Stimulated activated CD8-positive, alpha-beta memory T cell treated with anti-CD3 and anti-CD28 coated beads, Interleukin-12 subunit alpha, Interleukin-12 subunit beta, amount 100 ng/mL, for 24 hours (primary cell): ENCODE data around the gene TRIM3.
"Not testable (repeated sequence)": the region's sequence is repeated elsewhere in the genome, so short reads cannot be mapped to it uniquely, and the experiment has no call there.

Source experiments
- DNase-seq: peaks from one replicate; pipeline ENCODE4 v3.0.0-alpha.2; 2020; ENCODE audit errors: extremely low read depth

Gene TRIM3

DNA sequence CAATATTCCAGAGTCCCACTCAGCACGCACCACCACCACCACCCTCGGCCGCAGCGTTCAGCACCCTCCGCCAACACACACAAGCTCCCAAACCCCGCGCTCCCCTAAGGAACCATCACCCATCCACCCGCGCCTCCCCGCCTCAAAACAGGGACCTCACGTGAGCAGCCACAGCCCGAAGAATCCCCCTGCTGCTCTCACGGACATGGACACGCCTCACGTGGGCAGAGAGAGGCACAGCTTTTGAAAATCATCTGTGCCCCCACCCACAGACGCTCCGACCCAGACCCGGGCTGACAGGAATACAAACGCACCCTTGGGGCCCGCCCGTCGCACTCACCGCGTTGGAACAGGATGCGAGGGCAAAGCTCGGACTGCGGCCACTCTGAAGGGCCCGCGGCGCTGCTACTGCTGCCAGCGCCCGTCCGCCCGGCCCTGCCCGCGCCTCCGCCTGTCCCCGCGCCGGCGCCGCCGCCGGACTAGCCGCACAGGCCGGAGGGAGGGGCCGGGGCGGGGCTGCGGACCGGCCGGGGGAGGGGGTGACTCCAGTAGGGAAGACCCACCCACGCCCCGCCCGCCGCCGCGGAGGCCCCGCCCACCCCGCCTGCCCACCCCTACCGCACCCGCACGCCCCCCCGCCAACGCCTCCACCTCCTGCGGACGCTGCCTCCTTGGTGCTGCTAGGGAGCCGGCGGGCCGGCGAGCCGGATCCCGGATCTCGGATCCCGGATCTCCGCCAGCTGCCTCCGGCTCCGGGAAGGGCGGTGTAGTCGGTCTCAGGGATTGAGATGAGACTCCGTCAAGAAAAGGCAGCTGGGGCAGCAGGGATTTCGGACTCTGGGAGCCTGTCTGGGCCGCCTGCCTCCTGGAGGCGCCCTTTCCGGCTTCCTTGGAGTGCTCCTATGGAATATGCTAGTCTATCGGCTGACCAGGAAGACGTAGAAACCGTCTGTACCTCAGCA lies at the start of gene TRIM3:
Gene TRIM3, minus strand, starts transcription at position 491 of the 962 bp plus-strand sequence. CDS start 8,246 bp downstream, outside the sequence.
- DNase-seq: peak; percentile 43

DNA sequence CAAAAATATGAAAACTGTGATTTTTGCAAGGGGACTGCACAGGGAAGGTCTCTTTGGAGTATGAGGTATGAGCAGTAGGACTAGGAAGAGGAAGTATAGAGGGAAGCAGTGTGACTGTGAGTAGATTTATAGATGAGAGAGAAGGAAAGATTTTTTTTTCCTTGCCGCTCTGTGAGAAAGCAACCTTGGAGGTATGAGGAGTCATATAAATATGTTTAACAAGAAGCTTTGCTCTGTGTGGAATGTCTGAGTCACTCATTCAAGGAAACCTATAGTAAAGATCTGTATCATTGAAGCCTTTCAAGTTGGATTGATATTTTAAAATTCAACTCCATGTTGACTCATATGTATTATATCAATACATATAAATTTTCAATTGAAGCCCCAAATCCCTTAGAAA lies 49.5 kb upstream of the TRIM3 start:
- DNase-seq: no peak

DNA sequence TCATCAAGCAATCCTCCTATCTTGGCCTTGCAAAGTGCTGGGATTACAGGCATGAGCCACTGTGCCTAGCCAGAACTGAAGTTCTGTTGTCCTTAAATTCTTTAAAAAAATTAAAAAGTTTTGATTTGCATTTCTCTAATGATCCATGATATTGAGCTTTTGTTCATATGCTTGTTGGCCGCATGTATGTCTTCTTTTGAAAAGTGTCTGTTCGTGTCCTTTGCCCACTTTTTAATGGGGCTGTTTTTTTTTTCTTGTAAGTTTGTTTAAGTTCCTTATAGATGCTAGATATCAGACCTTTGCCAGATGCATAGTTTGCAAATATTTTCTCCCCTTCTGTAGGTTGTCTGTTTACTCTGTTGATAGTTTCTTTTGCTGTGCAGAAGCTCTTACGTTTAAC lies 48.2 kb upstream of the TRIM3 start:
- DNase-seq: not testable (repeated sequence)

DNA sequence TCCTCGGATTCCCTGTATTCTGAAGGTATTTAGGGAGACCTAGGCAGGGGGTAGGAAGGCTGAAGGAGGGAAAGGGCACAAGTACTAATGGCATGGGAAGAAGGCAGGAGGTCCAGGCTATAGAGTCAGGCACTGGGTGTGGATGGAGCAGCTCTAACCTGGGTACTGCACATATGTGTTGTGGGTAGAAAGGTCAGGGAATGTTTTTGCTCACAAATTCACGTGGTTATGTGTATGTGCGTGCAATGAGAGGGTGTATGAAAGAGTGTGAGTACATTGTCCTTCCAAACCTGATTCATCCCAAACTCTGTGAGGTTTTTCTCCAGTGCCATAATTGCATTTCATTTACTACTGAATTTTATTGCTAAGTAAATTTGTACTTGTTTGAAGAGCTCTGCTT lies 46.5 kb upstream of the TRIM3 start:
- no peak for DNase-seq

DNA sequence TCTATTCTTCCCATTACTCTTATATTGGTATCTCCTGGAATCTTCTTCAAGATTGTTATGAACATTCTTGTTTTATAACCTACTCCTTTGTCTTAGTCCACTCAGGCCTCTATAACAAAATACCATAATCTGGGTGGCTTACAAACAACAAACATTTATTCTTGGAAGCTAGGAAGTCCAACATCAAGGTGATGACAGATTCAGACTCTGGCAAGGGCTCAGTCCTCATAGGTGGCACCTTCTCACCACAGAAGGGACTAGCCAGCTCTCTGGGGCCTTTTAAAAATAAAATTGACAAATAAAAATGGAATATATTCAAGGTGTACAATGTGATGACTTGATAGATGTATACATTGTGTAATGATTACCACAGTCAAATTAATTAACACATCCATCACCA lies 43.1 kb upstream of the TRIM3 start:
- DNase-seq: no peak

DNA sequence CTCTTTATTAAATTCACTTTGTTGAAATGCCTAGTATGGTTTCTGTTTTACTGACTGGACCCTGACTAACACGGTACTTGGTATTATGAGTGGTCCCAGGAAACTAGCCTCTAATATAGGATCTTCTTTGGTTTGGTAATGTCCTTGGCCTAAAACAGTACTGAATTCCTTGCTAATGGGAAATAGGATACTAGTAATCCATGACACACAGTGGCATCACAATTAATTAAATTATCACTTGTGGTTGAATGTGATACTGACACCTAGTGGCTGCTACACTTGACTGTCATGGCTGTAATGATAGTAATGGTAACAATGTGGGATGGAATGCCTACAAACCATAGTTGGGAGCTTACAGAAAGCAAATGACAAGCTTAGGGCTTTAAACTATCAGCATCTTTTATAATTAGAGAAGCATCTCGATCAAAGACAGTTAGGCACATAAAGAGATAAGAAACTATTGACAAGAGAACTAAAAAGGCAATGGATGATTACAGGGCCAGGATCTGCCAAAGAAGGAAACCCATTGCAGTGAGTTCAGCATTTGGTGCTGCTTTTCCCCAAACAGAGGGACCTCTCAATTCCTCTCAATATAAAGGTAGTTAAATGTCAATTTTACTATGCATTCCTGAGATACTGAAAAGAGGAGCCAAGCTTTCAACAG lies 32.0 kb upstream of the TRIM3 start:
- DNase-seq: no peak

DNA sequence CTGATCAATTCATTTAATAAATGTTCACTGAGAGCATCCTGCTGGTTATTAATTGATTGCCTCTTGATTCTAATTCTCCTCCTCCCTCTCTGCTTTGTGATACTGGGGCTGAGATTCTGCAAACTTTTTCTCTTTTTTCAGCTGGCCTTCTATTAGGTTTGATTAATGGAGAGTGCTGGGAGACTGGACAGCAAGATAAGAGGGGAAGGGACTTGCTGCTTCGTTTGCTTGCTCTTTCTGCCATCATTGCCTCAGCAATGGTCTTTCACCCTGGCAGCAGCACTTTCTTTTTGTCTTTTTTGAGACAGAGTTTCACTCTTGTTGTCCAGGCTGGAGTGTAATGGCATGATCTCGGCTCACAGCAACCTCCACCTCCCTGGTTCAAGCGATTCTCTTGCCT lies 30.4 kb upstream of the TRIM3 start:
- DNase-seq: no peak

DNA sequence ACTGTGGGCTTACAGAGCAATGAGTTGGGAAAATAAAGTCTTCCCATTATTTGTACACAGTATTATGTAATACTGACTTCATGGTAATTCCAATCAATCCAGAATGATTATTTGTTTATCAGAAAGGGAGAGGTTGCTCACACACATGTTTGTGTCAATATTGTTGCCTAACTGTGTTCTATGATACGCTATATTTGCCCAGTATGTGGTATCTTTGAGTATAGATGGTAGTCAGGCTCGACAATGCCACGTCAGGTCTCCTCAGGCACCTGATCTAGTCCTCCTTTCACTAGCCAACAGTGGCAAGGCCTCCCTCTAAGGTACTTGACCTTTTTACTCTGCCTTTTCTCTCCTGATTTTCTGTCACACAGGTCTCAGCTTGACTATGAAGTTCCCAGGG lies 28.6 kb upstream of the TRIM3 start:
- no peak for DNase-seq

DNA sequence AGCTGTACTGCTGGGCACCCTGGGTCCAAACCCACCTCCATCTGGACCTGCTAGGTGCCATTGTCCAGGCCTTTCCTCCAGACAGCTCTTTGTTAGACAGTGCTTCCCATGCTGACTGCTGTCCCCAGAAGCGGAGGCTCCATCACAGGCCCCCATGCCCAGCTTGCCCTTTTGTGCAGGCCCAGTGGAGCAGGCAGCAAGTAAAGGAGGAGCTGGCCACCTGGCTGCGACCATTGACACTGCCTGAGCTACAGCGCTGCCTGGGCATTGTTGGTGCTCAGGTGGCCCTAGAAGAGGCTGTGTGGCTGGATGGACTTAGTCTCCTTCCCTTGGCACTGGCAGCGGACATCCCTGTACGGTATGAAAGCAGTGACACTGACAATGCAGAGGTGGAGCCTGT lies 24.8 kb upstream of the TRIM3 start:
- no peak for DNase-seq

DNA sequence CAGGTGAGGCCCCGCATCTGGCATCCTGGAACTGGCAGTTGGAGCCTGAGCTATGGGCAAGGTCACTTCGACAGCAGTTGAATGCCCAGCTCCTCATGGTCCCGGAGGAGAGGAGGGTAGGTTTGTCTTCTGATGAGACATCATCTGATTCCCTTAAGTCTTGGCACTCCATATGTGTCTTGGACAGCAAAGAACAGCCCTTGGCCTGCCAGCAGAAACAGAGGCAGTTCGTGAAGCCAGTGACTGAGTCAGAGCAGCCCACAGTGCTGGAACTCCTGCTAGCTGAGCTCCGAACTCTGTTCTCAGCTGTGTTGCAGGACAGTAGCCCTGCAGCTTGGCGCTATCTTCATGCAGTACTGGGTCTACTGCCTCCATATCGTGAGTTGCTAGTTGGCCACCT lies 24.4 kb upstream of the TRIM3 start:
- DNase-seq: no peak

DNA sequence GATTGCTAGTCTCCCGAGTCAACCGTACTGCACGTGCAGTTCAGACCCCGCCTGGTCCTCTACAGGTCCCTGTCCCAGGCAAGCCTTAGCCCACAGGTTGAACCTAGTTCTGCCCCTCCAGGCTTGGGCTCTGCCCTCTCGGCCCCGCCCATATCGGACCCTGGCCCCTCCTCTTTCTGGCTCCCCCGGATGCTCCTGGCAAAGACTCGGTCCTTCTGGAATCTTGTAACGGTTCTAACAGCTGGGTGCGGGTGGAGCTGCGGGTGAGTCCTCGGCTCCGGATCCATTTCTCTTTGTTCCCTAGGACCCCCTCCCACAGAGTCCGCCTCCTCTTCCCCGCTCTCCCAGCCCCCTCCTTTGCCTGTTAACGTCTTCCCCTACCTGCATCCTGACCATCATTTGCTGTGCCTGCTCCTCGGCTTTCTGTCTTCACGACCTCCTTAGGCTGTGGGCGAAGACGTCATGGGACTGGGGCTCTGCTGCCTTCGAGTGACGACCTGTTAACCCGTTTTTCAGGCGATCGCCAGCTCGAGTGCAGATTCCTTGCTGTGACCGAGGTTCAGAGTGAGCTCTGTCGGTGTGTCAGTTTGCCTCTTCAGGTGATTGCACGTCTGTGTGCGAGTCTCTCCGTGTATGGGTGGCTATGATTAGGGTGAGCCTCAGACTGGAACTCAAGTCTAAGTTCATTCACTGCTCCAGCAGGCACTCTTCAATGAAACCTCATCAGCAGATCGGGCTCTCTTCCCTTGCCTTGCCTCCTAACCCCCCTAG lies 23.5 kb upstream of the TRIM3 start, which contains the start of gene DNHD1:
Gene DNHD1, plus strand, starts transcription at position 212 of the 771 bp plus-strand sequence. CDS start 936 bp downstream, outside the sequence.
- DNase-seq: no peak

DNA sequence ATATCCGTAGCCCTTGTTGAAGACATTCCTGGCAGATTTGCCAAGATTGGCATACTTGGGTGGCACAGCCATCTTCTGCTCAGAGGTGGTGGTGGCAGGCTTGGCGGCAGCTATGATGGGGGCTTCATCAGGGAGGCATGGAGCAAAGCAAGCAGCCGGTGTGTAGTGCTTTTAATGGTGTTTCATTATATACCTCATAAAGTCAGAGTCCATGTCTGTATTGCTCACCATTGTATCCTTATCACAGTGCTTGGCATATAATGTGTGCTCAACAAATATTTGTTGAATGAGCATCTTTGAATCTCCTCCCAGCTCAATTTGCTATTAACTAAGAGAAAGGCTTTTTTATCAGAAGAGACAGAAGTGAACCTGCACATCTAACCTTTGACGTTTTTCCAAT lies 15.6 kb upstream of the TRIM3 start:
- DNase-seq: no peak

DNA sequence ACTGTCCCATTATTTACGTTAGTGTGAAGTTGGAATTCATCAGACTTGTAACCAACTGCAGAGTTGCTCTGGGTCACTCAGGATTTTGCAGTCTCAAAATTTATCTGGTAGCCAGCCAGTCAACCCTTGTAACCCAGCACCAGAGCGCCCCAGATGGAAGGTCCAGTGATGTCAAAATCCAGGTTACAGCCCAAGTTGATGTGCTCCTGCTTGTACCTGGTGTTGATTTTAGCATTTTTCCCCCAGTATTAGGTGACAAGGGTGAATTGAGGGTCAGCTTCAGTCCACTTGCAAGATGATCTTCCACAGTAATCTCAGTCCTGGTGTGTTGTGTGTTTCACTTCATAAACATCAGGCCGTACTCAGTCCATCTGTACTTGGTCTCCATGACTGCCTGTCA lies 15.1 kb upstream of the TRIM3 start:
- no peak for DNase-seq

DNA sequence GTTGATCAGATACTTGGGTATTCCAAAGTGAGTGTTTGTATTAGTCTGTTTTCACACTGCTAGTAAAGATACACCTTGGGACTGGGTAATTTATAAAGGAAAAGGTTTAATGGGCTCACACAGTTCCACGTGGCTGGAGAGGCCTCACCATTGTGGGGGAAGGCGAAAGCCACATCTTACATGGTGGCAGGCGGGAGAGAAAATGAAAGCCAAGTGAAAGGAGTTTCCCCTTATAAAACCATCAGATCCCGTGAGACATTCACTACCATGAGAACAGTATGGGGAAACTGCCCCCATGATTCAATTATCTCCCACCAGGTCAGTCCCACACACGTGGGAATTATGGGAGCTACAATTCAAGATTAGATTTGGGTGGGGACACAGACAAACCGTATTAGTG lies 14.6 kb upstream of the TRIM3 start:
- no peak for DNase-seq

DNA sequence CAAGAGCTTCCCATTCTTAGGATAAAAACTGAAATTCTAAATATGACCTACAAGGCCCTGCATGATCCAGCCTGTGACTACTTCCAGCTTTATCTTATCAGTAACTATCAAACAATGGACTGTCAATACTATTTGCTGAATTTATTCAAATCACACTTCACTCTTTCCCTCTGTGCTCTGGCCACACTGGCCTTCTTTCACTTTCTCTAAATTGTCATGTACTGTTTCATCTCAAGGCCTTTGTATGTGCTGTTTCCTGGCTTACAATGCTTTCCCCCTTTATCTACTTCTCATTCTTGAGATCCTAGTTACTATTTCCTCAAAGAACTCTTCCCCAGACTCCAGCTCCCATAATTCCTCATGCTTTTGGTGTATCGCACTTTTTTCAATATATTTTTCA lies 13.2 kb upstream of the TRIM3 start:
- DNase-seq: no peak

DNA sequence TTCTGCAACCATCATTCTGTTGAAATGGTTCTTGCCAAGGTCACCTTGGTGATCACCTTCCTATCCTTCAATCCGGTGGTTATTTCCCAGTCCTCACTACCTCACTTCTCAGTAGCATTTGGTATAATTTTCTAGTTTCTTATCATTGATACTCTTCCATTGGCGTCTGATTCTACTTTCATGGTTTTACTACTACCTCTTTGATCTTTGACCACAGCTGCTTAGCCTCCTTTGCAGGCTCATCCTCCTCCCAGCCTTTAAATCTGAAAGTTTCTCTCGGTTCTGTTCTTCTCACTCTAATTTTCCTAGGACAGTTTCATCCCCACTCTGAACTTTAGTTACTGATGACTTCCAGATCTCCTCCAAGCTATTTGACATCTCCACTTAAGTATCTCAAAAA lies 12.5 kb upstream of the TRIM3 start:
- DNase-seq: no peak

DNA sequence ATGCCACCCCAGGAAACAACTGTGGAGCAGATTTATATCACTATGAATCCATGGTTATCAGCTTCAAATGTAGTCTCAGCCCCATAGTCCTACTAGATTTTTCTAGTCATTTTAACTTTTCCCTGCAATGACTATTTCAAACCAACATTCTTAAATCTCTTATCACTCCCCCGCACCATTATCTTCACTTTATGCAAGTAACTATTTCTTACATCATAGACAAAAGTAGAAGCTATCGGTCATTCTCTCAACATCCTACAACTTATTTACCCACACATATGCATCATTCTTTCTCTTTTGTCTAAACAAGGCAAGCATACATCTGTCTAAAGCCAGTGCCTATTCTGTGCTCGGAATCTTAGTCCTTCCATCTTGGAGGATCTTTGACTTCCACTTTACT lies 11.9 kb upstream of the TRIM3 start:
- no peak for DNase-seq

DNA sequence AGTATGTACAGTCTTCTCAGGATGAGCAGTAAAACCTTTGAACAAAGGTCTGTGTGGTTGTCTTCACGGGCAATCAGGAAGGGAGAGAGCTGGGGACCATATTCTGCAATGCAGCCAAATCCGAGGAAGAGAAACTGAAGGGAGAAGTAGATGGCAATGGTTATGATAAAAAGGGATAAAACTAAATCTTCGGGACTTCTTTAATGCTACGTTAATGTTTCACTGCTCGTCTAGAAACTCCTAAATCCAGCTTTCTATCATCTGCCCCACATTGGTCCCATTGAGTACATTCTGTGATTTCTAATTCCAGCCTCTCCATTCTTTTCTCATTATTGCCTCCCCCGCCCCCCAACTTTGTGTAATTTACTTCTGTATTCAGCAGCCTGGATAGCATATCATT lies 9.3 kb upstream of the TRIM3 start:
- DNase-seq: no peak

DNA sequence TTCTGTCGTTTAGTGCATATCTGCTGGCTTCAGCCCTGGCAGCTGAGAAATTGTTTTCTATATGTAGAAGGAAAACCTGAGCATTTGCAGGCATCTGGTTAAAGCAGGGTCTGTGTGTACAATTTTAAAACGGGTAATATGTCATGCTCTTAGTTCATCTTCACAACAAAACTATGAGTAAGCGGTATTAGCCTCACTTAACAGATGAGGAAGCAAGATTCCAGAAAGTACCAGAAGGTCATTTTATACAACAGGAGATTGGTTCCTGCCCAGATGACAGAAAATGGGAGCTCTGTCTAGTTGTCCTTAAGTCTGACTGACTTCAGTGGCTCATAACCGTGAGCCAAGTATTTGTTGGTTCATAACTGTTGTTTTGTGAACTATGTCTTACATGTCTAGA lies 8.7 kb upstream of the TRIM3 start:
- no peak for DNase-seq

DNA sequence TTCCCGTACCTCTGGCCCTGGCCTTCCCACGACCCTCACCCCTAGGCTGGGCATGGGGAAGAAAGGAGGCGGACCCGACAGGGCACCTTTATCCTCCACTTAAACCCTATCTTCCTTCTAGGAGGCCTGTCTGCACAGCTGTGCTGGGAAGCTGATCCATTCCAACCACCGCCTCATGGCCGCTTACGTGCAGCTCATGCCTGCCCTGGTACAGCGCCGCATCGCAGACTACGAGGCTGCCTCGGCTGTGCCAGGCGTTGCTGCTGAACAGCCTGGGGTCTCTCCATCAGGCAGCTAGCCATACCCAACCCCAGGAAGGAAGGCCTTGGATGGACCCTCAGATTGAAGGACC lies 8.2 kb upstream of the TRIM3 start:
- no peak for DNase-seq

DNA sequence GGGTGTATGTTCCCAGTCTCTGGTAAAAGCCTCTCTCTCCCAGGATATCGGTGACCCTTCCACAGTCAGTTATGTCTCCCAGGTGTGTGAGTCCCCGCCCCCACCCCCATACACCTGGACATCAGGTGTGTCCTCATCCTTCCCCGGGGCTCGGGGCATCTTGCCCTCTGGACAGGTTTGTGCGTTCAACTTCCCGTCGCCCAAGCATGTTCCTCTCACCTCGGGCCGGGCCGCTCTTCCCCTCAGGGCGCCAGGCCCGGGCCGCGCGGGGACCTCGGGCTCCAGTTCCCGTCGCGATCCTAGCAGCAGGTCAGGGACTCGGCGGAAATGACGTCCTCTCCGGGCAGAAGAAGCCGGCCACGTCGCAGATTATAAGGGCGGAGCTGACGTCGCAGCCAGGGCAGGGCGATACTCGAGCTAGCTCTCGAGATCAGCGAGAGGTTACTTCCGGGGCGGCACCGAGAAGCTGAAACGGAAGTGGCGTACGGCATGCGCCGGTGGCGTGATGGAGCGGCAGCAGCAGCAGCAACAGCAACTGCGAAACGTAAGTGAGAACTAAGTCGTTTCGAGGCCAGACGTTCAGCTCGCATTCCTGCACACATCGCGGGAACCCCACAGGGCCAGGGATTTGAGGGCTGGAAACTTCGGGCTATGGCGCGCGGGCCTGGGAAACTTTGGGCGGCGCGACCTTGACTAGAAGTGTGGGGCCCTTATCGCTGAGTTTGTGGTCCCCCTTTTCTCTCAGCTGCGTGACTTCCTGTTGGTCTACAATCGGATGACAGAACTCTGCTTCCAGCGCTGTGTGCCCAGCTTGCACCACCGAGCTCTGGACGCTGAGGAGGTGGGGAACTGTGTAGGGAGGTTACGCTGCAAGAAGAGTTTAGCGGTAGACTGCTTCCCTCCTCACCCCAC lies 7.5 kb upstream of the TRIM3 start, which contains the start of the genes ARFIP2 and TIMM10B:
Gene ARFIP2, minus strand, starts transcription at position 320 of the 912 bp plus-strand sequence. CDS start 910 bp downstream, outside the sequence.
Gene TIMM10B, plus strand, starts transcription at position 490 of the 912 bp plus-strand sequence. Its CDS starts 16 bp downstream, at position 506.
- peak; percentile 95 for DNase-seq
